Stimulated activated naive CD4-positive, alpha-beta T cell (primary cell): ENCODE results near the gene ARID1A.
A peak's percentile ranks its signal among the peaks of the same experiment; 100 is the strongest.
"Not testable (repeated sequence)": the region's sequence is repeated elsewhere in the genome, so short reads cannot be mapped to it uniquely, and the experiment has no call there.

ENCODE experiments used
- DNase-seq, 6 experiments: peaks; one replicate each; lab custom pipeline; 2025; lab: John Stamatoyannopoulos, UW

ARID1A gene

GRCh38 chr1:26695356-26696118 is at the start of gene ARID1A:
ARID1A (plus strand) TSS chr1:26696015; CDS start chr1:26696404, 389 bp downstream.
- peak; percentile 90 to 96 (median 96) for DNase-seq

DNA sequence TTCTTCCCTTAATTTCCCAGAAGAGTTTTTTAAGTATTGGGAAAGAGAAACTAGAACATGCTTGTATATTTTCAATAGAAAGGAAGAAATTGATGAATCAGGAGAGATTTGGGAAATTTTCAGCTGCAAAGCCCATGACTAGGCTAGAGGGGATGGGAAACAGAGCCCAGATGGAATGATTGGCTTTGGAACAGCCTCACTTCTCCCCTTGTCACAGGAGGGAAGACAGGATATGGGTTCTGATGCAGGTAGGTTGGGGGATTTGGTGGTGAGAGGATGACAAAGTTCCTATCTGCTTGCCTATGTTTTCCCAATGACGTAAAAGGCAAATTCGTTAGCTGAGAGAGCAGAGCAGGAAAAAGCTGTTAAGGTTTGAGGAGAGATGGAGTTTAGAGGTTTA is 31.0 kb upstream of the ARID1A start:
- no peak for DNase-seq

GRCh38 chr1:26666855-26667254 is 29.0 kb upstream of the ARID1A start:
- DNase-seq: no peak

DNA sequence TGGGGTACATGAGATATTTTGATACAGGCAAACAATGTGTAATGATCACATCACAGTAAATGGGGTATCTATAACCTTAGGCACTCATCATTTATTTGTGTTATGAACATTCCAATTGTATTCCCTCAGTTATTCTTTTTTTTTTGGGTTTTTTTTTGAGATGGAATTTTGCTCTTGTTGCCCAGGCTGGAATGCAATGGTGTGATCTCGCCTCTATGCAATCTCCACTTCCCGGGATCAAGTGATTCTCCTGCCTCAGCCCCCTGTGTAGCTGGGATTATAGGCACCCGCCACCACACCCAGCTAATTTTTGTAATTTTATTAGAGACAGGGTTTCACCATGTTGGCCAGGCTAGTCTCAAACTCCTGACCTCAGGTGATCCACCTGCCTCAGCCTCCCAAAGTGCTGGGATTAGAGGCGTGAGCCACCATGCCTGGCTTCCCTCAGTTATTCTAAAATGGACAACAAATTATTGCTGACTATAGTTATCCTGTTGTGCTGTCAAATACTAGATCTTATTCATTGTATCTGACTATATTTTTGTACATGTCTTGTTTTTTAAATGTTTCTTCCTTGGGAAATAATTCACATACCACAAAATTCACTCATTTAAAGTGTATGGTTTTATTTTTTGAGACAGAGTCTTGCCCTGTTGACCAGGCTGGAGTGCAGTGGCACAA is 27.6 kb upstream of the ARID1A start:
- DNase-seq: not testable (repeated sequence)

- DNase-seq: peak; percentile 14 to 62 (median 39)
These were observed 18.3 kb upstream of the ARID1A start for GRCh38 chr1:26677306-26678115.

DNA sequence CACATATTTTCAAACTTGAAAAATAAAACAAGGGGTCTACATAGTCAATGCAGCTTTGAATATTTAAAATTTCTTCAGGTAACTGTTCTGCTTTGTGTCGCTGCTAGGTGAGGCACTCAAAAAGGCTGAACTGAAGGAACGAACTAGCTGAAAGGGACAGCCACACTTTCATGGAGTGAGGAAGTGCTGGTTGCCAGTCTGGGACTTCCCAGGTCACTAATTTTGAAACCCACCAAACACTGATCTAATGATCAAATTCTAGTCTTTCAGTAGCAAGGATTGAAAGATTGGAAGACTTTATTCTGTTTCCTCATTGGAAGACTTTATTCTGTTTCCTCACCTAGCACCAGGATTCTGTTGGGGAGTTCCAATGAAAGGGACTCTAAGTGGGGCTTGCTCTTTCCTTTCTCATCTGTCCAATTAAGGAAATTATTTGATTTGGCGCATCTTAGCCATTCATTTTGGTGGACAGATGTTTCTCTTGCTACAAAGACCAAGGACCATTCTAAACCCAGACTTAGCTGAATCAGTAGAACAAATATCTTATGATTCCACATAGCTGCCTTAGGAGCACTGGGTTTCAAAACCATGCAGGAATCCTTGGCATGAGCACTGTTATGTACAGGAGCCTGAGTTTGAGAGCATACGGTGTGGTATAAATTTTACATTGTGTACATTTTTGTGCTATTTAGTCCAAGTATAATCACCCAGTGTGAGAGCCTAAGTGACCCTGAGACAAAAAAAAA is 10.9 kb upstream of the ARID1A start:
- no peak for DNase-seq

GRCh38 chr1:26686795-26687194 is 9.0 kb upstream of the ARID1A start:
- no peak for DNase-seq

DNA sequence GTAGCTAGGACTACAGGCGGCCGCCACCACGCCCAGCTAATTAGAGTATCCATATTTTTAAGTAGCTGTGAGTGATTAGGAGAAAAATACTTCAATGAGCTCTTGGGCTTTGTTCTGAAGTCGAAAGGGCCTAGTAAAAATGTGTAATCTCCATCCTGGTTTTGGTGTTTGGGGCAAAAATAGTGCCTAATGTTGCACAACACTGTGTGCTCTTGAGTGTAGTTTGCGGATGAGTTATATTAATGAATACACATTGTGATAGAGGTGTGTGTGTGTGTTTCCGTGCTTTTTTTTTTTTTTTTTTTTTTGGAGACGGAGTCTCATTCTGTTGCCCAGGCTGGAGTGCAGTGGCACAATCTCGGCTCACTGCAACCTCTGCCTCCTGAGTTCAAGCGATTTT is 6.3 kb upstream of the ARID1A start:
- no peak for DNase-seq

DNA sequence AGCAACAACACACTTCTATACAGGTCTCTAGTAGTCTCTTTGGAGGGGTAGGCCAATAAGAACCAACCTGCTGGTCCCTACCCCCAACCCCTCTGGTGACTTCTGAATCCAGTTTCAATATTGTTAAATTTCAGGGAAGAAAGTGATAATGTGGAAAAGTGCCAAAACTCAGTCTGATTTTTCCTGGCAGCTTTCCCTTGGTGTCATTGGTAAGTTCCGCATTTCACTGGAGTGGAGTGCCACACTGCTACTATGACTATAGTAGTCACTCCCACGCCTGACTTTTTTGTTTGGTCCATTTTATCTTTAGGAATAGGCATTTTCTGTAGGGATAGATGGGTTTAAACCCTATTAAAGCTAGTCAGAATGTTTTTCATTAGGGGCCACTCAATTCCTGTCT is 5.7 kb upstream of the ARID1A start:
- DNase-seq: no peak

- no peak for DNase-seq
These were observed 5.2 kb upstream of the ARID1A start for GRCh38 chr1:26690576-26691031.

- peak; percentile 75 to 86 (median 81) for DNase-seq
These were observed 3.5 kb upstream of the ARID1A start for GRCh38 chr1:26692211-26692792.

- DNase-seq: peak; percentile 76 to 87 (median 82)
These were observed 2.9 kb upstream of the ARID1A start for GRCh38 chr1:26692793-26693490.

DNA sequence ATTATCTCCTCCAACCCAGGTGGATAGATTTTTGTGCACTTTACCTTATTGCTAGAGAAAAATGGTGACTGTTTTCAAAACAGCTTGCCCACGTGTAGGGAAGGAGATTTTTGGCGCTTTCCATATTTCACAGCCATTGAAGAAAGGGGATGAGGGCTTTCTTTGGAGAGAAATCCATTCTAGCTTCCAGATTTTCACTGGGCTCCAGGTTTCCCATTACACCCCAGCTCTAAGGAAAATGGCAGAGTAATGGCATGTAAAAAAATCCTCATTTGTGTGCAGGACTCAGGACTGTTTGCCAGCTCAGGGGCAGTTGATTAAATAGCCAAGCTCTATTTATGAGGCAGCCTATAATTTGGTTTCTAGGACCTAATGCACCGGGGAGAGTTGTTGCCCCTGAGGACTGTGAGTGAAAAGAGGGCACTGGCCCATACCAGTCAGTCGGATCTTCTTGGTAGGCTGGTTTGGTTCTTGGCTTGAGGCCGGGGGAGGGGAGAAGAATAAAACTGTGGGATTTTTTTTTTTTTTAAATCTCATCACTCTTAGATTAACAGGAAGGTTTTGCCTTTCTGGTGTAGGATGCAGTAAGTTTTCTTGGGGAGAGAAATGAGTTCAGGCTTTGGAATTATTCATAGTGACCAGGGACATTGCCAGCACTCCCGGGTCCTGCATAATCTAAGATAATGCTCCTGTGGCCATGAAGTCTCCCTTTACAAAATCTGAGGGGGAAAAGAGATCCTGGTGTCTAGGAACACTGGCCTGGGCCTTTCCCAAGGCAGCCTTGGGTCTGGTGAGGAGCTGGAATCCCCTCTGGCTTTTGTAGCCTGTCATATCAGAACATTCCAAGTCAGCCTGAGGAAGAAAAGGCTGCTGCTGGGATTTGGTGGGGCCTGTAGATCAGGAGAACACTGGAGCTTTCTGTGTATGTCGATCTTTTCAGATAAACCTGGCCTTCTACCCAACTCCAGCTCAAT is 1.9 kb upstream of the ARID1A start:
- DNase-seq: no peak

GRCh38 chr1:26694638-26695355 is 1.0 kb upstream of the ARID1A start:
- DNase-seq: peak in 2 of 6 experiments; percentile 40 to 57

GRCh38 chr1:26696119-26696653 is 371 bp downstream of the ARID1A start:
- DNase-seq: peak; percentile 22 to 80 (median 62)

GRCh38 chr1:26696654-26697430 is 1.0 kb downstream of the ARID1A start:
- peak; percentile 64 to 74 (median 66) for DNase-seq

DNA sequence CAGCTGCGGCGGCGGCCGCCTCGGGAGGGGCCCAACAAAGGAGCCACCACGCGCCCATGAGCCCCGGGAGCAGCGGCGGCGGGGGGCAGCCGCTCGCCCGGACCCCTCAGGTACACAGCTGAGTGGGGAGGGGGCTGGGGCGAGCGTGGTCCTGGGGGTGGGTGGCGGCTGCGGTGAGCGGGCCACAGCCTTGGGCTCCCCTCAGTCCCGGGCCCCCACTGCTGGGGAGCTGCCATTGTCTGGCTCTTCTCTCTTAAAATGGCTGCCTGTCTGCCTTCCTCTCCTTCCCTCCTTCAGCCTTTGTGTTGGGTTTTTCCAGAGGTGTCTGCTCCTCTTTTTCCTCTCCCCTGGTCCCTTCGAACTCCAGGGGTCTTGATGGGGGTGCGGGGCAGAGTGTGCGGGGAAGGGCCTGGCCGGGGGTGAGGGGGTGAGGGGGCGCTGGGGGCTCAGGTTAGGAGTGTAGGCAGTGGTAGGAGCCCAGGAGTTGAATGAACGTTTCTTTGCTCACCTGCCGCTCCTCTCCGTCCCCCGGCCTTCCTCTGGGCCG is 1.7 kb downstream of the ARID1A start:
- peak in 3 of 6 experiments; percentile 36 to 52 (median 40) for DNase-seq
